ENCODE results near the gene CBLC. TPM values are rescaled to one million over a fixed set of nuclear protein-coding genes. Genes with fewer than 3 reads are reported as not detected.

CBLC gene
- total and polyA plus RNA-seq, 10 of the 15 experiments (the other 5 are each of a cell fraction or from before 2014, with no cell fraction given), result not detected

DNA sequence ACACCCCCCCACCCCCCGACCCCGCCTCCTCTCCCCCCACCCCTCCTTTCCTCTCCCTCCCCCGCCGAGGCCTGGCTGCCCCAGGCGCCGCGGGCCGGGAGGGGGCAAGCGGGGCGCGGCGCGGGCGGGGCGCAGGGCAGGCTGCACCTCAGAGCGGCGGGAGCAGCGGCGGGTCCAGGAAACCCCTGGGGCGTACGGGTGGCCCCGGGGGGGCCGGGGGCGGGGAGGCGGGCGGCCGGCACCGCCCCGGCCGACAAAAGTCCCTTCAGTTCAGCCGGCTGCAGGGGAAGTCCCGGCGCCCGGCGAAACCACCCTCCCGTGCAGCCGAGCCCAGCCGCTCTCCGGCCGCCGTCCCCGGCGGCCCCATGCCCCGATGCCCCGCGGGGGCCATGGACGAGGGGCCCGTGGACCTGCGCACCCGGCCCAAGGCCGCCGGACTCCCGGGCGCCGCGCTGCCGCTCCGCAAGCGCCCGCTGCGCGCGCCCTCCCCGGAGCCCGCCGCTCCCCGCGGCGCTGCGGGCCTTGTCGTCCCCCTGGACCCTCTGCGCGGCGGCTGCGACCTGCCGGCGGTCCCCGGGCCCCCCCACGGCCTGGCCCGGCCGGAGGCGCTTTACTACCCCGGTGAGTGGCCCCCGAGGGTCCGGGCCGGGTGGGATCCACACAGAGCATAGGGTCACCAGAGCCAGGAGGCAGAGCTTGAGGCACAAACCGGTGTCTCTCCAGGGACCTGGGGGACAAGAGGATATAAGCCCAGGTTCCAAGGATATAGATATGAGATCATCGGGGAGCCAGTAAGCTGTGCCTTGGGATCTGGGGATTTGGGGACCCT lies 29.1 kb upstream of the CBLC start, which contains the start of gene BCL3 (continued):
- TF ChIP-seq FOS (IDR thresholded peaks at IDR 0.05; ENCODE audit: borderline replicate concordance, extremely low read depth, insufficient read length) (no peak), ASH2L (IDR thresholded peaks at IDR 0.05; ENCODE audit: borderline replicate concordance, low read depth) (no peak), EGR1 (IDR thresholded peaks at IDR 0.05; ENCODE audit: borderline replicate concordance in 1 of 2, low read depth in 2 of 2, low read length in 2 of 2) (peak in 1 of 2 experiments; percentile 46; a peak in 2 of 3 replicates), SMAD1 (IDR thresholded peaks at IDR 0.05; ENCODE audit: low read depth, partially characterized antibody) (no peak), POLR2A (IDR thresholded peaks at IDR 0.05; ENCODE audit: low read depth, low read length) (peak; percentile 52; the same call in 1 of the 2 replicates), GABPA (IDR thresholded peaks at IDR 0.05; ENCODE audit: low read depth) (no peak), EZH2 (IDR thresholded peaks at IDR 0.05; ENCODE audit: borderline replicate concordance, control insufficient read depth, low read depth, low read length) (no peak), DPF2 (IDR thresholded peaks at IDR 0.05) (peak; percentile 78), BHLHE40 (IDR thresholded peaks at IDR 0.05; ENCODE audit: borderline replicate concordance in 1 of 2, low read depth in 2 of 2, low read length in 1 of 2) (peak; percentile 69 to 92; a peak in 3 of 4 replicates), SMAD5 (IDR thresholded peaks at IDR 0.05; ENCODE audit: low read depth) (no peak)
- TF ChIP-seq, protein P1, sequence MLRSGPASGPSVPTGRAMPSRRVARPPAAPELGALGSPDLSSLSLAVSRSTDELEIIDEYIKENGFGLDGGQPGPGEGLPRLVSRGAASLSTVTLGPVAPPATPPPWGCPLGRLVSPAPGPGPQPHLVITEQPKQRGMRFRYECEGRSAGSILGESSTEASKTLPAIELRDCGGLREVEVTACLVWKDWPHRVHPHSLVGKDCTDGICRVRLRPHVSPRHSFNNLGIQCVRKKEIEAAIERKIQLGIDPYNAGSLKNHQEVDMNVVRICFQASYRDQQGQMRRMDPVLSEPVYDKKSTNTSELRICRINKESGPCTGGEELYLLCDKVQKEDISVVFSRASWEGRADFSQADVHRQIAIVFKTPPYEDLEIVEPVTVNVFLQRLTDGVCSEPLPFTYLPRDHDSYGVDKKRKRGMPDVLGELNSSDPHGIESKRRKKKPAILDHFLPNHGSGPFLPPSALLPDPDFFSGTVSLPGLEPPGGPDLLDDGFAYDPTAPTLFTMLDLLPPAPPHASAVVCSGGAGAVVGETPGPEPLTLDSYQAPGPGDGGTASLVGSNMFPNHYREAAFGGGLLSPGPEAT (IDR thresholded peaks at IDR 0.05; ENCODE audit: low read depth), result no peak
- TF ChIP-seq, protein P2, sequence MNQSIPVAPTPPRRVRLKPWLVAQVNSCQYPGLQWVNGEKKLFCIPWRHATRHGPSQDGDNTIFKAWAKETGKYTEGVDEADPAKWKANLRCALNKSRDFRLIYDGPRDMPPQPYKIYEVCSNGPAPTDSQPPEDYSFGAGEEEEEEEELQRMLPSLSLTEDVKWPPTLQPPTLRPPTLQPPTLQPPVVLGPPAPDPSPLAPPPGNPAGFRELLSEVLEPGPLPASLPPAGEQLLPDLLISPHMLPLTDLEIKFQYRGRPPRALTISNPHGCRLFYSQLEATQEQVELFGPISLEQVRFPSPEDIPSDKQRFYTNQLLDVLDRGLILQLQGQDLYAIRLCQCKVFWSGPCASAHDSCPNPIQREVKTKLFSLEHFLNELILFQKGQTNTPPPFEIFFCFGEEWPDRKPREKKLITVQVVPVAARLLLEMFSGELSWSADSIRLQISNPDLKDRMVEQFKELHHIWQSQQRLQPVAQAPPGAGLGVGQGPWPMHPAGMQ (IDR thresholded peaks at IDR 0.05; ENCODE audit: borderline replicate concordance), result no peak
- TF ChIP-seq, protein P3, sequence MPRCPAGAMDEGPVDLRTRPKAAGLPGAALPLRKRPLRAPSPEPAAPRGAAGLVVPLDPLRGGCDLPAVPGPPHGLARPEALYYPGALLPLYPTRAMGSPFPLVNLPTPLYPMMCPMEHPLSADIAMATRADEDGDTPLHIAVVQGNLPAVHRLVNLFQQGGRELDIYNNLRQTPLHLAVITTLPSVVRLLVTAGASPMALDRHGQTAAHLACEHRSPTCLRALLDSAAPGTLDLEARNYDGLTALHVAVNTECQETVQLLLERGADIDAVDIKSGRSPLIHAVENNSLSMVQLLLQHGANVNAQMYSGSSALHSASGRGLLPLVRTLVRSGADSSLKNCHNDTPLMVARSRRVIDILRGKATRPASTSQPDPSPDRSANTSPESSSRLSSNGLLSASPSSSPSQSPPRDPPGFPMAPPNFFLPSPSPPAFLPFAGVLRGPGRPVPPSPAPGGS (IDR thresholded peaks at IDR 0.05; ENCODE audit: borderline replicate concordance, insufficient read depth, low read depth, low read length, poor library complexity, severe bottlenecking), result peak; percentile 80
- TF ChIP-seq, protein P4, sequence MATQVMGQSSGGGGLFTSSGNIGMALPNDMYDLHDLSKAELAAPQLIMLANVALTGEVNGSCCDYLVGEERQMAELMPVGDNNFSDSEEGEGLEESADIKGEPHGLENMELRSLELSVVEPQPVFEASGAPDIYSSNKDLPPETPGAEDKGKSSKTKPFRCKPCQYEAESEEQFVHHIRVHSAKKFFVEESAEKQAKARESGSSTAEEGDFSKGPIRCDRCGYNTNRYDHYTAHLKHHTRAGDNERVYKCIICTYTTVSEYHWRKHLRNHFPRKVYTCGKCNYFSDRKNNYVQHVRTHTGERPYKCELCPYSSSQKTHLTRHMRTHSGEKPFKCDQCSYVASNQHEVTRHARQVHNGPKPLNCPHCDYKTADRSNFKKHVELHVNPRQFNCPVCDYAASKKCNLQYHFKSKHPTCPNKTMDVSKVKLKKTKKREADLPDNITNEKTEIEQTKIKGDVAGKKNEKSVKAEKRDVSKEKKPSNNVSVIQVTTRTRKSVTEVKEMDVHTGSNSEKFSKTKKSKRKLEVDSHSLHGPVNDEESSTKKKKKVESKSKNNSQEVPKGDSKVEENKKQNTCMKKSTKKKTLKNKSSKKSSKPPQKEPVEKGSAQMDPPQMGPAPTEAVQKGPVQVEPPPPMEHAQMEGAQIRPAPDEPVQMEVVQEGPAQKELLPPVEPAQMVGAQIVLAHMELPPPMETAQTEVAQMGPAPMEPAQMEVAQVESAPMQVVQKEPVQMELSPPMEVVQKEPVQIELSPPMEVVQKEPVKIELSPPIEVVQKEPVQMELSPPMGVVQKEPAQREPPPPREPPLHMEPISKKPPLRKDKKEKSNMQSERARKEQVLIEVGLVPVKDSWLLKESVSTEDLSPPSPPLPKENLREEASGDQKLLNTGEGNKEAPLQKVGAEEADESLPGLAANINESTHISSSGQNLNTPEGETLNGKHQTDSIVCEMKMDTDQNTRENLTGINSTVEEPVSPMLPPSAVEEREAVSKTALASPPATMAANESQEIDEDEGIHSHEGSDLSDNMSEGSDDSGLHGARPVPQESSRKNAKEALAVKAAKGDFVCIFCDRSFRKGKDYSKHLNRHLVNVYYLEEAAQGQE (IDR thresholded peaks at IDR 0.05; ENCODE audit: low read depth, low read length), result no peak
- TF ChIP-seq, protein P5, sequence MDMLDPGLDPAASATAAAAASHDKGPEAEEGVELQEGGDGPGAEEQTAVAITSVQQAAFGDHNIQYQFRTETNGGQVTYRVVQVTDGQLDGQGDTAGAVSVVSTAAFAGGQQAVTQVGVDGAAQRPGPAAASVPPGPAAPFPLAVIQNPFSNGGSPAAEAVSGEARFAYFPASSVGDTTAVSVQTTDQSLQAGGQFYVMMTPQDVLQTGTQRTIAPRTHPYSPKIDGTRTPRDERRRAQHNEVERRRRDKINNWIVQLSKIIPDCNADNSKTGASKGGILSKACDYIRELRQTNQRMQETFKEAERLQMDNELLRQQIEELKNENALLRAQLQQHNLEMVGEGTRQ (IDR thresholded peaks at IDR 0.05; ENCODE audit: borderline replicate concordance, low read depth, low read length), result no peak

All from GM12878 (cell line).